Uterus (tissue), 2 donors: Measurements from ENCODE around the gene ACTL6A.

Experiments used
- POLR2A ChIP-seq, 2 donors: fragments of 450-650 bp; IDR thresholded peaks; one replicate each; pipeline ENCODE4 v1.6.1; 2016; ENCODE audit warnings: antibody characterized with exemption in 2 of 2, mild to moderate bottlenecking in 1 of 2, moderate library complexity in 1 of 2
- TF ChIP-seq, protein P1 (sequence below), 4 experiments: fragments of 200-600 bp in 2 of 4; fragments of 450-650 bp in 2 of 4; sonication (generic) in 2 of 4; IDR thresholded peaks; one replicate each; pipeline ENCODE4 v1.5.1; 2016 to 2019; ENCODE audit warnings: antibody characterized with exemption in 4 of 4, mild to moderate bottlenecking in 2 of 4, moderate library complexity in 1 of 4

DNA sequence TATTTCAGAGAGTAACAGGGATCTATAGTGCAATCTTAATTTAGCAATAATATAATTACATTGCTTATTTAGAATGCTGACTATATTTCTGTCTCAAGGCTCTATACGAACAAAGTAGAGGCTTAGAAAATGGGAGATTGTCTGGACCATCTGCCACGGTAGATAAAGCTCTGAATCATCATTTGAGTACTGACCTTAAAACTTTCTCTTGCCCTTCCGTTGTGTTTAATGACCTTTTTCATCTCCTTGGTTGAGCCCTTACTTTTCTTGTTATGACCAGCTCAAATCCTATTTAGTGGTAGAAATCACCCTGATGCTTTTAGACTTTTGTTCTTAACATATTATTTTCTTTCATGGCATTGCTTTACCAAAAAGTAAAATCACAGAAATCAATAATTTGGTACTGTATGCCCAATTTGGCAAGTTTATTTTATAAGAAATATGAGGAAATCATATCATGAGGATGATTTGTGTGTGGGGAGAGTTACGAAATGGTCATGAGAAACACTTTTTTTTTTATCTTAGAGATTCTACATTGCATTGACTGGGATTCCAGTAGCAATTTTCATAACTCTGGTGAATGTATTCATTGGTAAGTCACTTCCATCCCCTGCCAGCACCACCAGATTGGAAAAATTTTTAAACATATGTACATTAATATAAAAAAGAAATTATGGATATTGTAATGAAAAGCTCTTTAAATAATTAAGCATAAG lies 52.9 kb downstream of the ACTL6A start:
- TF ChIP-seq, protein P1, sequence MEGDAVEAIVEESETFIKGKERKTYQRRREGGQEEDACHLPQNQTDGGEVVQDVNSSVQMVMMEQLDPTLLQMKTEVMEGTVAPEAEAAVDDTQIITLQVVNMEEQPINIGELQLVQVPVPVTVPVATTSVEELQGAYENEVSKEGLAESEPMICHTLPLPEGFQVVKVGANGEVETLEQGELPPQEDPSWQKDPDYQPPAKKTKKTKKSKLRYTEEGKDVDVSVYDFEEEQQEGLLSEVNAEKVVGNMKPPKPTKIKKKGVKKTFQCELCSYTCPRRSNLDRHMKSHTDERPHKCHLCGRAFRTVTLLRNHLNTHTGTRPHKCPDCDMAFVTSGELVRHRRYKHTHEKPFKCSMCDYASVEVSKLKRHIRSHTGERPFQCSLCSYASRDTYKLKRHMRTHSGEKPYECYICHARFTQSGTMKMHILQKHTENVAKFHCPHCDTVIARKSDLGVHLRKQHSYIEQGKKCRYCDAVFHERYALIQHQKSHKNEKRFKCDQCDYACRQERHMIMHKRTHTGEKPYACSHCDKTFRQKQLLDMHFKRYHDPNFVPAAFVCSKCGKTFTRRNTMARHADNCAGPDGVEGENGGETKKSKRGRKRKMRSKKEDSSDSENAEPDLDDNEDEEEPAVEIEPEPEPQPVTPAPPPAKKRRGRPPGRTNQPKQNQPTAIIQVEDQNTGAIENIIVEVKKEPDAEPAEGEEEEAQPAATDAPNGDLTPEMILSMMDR (IDR thresholded peaks at IDR 0.05) = no peak
- no peak for TF ChIP-seq POLR2A (IDR thresholded peaks at IDR 0.05)
